NB4 (cell line): ENCODE measurements around the gene PDE4D.

Experiments
- DNase-seq: peaks from one replicate; pipeline ENCODE4 v3.0.0; 2010; ENCODE audit warnings: low read depth
- H3K4me3 ChIP-seq: one replicate; pipeline ENCODE4 v1.5.1; 2011; ENCODE audit warnings: mild to moderate bottlenecking, low read depth, low read length, moderate library complexity
- MYC ChIP-seq: IDR thresholded peaks from 2 replicates; pipeline ENCODE4 v1.6.1; 2011; ENCODE audit warnings: low read depth, low read length
- POLR2A ChIP-seq: IDR thresholded peaks from 2 replicates; pipeline ENCODE4 v1.6.1; 2011; ENCODE audit warnings: mild to moderate bottlenecking; ENCODE audit not compliant: insufficient read length; ENCODE audit errors: extremely low read depth
- TF ChIP-seq, protein P1 (sequence below): IDR thresholded peaks from 2 replicates; pipeline ENCODE4 v1.6.1; 2011; ENCODE audit warnings: low read depth, low read length
- TF ChIP-seq, protein P2 (sequence below): IDR thresholded peaks from one replicate; pipeline ENCODE4 v1.5.1; 2012; ENCODE audit warnings: low read depth, low read length

Gene PDE4D

DNA sequence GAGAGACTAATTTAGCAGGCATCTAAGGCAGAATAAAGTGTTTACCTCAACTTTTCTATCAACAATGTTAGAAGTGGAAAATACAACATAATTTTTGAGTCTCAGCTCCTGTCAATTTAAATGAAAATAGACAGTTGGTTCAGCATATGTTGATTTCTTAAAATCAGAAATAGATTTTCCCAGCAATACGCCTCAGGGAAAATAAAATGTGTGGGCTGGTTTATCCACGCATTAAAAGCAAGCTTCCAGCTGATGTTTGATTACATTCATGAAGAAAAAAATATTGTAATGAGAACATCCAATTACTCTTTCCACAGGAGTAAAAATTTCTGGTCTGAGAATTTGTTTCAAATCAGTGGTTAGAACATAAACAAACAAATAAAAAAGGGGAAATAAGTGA, 166.3 kb downstream of the PDE4D start:
- DNase-seq, result no peak
- TF ChIP-seq POLR2A (no peak), MYC (no peak)
- TF ChIP-seq, protein P1, sequence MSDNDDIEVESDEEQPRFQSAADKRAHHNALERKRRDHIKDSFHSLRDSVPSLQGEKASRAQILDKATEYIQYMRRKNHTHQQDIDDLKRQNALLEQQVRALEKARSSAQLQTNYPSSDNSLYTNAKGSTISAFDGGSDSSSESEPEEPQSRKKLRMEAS, result no peak
- TF ChIP-seq, protein P2, sequence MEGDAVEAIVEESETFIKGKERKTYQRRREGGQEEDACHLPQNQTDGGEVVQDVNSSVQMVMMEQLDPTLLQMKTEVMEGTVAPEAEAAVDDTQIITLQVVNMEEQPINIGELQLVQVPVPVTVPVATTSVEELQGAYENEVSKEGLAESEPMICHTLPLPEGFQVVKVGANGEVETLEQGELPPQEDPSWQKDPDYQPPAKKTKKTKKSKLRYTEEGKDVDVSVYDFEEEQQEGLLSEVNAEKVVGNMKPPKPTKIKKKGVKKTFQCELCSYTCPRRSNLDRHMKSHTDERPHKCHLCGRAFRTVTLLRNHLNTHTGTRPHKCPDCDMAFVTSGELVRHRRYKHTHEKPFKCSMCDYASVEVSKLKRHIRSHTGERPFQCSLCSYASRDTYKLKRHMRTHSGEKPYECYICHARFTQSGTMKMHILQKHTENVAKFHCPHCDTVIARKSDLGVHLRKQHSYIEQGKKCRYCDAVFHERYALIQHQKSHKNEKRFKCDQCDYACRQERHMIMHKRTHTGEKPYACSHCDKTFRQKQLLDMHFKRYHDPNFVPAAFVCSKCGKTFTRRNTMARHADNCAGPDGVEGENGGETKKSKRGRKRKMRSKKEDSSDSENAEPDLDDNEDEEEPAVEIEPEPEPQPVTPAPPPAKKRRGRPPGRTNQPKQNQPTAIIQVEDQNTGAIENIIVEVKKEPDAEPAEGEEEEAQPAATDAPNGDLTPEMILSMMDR, result no peak
- no peak overlapping the region for H3K4me3 ChIP-seq

DNA sequence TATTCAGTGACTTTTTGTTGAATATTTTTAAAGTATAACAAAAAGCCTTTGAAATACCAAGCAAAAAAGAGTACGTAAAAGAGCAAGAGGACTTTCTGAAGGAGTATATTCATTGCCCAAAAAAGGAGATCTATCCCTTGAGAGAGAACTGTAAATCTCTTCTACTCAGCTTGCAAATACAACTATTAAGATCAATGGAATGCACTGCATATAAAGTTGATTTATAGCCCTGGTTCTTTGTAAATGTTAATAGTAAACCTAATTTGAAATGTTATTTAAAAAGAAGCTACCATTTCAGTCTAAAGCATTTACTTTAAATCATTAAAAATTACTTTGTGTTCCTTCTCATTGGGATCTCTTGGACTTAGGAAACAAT, 168.1 kb downstream of the PDE4D start:
- H3K4me3 ChIP-seq, result no peak overlapping the region
- DNase-seq, result no peak
- TF ChIP-seq MYC (no peak), POLR2A (no peak)
- TF ChIP-seq, protein P1, result no peak
- TF ChIP-seq, protein P2, result no peak

DNA sequence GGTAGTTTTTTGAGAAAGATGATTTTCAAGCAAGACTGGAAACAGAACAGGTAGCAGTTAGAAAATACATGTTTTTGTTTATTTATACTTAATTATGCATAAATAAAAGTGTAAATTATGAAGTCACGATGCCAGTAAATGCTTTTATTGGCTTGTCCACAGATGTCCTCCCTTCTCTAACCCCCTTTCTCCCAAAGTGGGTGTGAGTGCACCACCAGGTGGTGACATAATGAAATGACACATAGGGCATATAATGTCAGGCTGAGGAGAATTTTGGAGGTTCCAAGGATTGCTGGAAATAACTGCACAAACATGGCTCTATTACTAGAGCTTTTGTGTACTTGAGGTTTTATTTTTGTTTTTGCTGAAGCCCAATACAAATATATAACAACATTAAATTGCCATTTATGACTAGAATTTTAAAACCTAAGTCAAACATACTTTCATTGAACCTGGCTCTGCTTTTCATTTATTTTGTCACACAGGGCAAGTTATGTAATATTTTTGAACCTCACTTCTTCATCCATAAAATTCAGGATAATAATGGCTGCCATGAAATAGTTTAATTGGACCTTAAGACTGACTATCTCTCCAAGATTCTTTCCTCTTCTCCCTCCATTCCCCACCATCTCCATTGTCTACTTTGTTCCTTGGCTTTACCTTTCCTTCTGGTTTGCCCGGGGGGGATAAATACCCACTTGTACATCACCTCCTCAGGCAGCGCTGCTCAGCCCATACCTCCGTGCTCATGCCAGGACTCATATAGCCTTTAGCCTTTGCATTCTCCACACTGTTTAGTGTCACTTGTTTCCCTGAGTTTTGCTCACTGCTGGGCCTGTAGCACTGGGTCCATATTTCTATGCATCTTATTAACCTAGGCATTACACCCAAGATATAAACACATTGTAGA, 168.8 kb downstream of the PDE4D start:
- no peak overlapping the region for H3K4me3 ChIP-seq
- peak; percentile 59 for DNase-seq
- no peak for TF ChIP-seq POLR2A
- TF ChIP-seq, protein P2, result peak; percentile 62
- TF ChIP-seq, protein P1, result 0 out of 2 replicates have a peak, but pooled peaks have one; percentile 10

DNA sequence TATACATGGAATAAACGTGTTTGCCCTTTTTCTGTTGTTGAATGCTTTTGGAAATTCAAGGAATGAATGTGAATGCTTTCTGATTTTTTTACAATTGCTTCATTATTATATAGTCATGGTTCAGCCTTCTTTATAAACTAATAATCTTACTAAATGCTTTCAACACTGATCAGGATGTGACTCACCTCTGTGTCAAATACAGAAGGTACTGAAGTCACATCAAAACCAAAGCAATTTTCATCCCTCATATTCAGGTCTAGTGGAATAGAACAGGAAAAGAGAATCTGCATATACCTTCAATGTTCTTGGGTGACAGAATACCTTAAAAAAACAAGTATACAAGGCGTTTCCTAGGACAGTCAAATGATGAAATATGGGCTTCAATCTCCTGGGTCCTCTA, 170.7 kb downstream of the PDE4D start:
- TF ChIP-seq, protein P2, result no peak
- no peak for TF ChIP-seq POLR2A
- TF ChIP-seq, protein P1, result no peak
- no peak for TF ChIP-seq MYC
- H3K4me3 ChIP-seq, result no peak overlapping the region
- no peak for DNase-seq

DNA sequence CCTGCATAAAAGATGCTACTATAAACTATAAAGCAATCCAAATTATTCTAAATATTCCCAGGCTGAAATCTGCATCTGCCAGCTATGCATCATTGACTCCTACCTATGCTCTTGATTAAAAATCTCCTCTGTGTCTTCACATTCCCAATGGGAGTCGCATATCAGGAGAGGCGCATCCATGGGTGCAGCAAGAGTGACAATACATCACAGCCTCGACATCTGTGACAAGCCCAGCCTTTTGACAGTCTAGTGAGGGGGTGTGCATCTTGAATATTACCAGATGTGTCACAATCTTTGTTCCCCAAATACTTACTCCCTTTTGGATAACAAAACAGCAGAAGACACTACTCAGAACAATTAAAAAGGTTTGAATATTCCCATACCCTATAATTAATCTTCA, 171.8 kb downstream of the PDE4D start:
- no peak for DNase-seq
- no peak overlapping the region for H3K4me3 ChIP-seq
- TF ChIP-seq, protein P1, result no peak
- TF ChIP-seq, protein P2, result no peak
- TF ChIP-seq POLR2A (no peak), MYC (no peak)
